Sigmoid colon (tissue), 7 donors: ENCODE measurements around the gene SEPTIN3. TPM values are rescaled to one million over a fixed set of nuclear protein-coding genes. Genes with fewer than 3 reads are reported as not detected.

Experiments used
- DNase-seq: peaks from one replicate; pipeline ENCODE4 v3.0.0-alpha.2; 2019
- H3K27ac ChIP-seq, 4 donors: fragments of 200-600 bp; sonication (generic); one replicate each; pipeline ENCODE4 v1.5.1; 2016 to 2019; ENCODE audit warnings: mild to moderate bottlenecking in 1 of 4
- H3K27me3 ChIP-seq, 3 donors: fragments of 200-600 bp; sonication (generic); one replicate each; pipeline ENCODE4 v1.5.1; 2019; ENCODE audit warnings: mild to moderate bottlenecking in 1 of 3
- H3K36me3 ChIP-seq, 4 donors: fragments of 200-600 bp; sonication (generic); one replicate each; pipeline ENCODE4 v1.5.1; 2016 to 2019
- H3K4me1 ChIP-seq, 4 donors: fragments of 200-600 bp; sonication (generic); one replicate each; pipeline ENCODE4 v1.5.1; 2017 to 2019
- H3K4me3 ChIP-seq, 4 donors: fragments of 200-600 bp; sonication (generic); one replicate each; pipeline ENCODE4 v1.5.1; 2017 to 2019; ENCODE audit warnings: mild to moderate bottlenecking in 2 of 4, moderate library complexity in 1 of 4
- H3K9me3 ChIP-seq, 4 donors: fragments of 200-600 bp in 3 of 4; sonication (generic) in 3 of 4; one replicate each; pipeline versions ENCODE4 v1.5.1 to v1.6.1; 2013 to 2019
- EP300 ChIP-seq, 4 donors: sonication (generic); formaldehyde crosslinking; IDR thresholded peaks; one replicate each; pipeline ENCODE4 v1.6.1; 2017; ENCODE audit warnings: antibody characterized with exemption in 4 of 4
- POLR2A ChIP-seq, 2 donors: fragments of 450-650 bp; IDR thresholded peaks; one replicate each; pipeline ENCODE4 v1.6.1; 2016; ENCODE audit warnings: antibody characterized with exemption in 2 of 2, mild to moderate bottlenecking in 2 of 2, moderate library complexity in 2 of 2
- POLR2AphosphoS5 ChIP-seq, 4 donors: sonication (generic); formaldehyde crosslinking; IDR thresholded peaks; one replicate each; pipeline ENCODE4 v1.6.1; 2017; ENCODE audit warnings: antibody characterized with exemption in 4 of 4
- WGBS, 2 donors: extraction: QIAGEN DNeasy Blood & Tissue Kit; methylation state at CpG; one replicate each; pipeline ENCODE4 v1.1.7; 2013; 5-methylcytosine and 5-hydroxymethylcytosine counted together
- intact Hi-C: fragments of 100-400 bp; cut with DNase I; formaldehyde crosslinking; loops from one replicate; pipeline ENCODE4 v1.15.1; 2023
- polyA plus RNA-seq, 3 donors: library from polyadenylated mRNA; stranded (reverse); fragments of 200-250 nt; gene quantifications; one replicate each; pipeline ENCODE4 v1.2.3, GENCODE V29; 2013
- total RNA-seq, 4 donors: library from RNA; depleted of rRNA; stranded (reverse); fragments of >200 nt; gene quantifications; one replicate each; pipeline ENCODE4 v1.1.0, GENCODE V29; 2016
- TF ChIP-seq, protein P1 (sequence below), 4 experiments: fragments of 450-650 bp in 3 of 4; fragments of 200-600 bp in 1 of 4; IDR thresholded peaks; one replicate each; pipeline ENCODE4 v1.5.1; 2016 to 2019; ENCODE audit warnings: antibody characterized with exemption in 4 of 4, mild to moderate bottlenecking in 3 of 4, moderate library complexity in 2 of 4
- donor health status: healthy with polysubstance abuse.
- donor health status: Bipolar disorder and iron deficiency.
- donor health status: healthy.

SEPTIN3 gene
- total and polyA plus RNA-seq, 7 donors = 0.46 to 1.6 (median 1.1) TPM

DNA sequence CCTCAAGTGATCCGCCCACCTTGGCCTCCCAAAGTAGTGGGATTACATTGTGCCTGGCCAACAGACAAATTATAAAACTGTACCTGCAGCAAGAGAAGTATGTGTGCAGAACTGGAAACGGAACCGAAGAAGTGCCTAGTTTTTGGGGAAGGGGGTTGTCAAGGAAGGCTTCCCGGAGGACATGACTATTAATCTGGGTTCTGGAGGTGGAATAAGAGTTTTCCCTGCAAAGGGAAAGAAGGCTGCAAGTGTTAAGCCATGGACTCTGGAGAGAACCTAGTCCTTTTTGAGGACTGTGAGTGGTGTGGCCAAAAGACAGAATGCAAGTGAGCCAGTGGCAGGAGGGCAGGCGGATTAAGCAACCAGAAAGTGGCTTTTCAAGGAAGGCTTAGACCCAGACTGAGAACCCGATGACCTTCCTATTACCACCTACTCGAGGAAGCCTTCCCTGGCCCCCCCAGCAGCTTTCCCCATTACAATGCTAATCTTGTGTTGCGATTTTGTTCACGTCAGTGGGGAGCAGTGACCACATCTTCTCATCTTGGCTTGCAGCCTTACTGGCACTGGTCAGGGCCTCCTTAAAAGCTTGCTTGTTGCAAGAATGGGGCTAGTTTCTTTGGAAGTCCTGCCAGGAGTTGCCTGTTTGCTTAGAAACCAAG lies 5.7 kb upstream of the SEPTIN3 start:
- TF ChIP-seq, protein P1, sequence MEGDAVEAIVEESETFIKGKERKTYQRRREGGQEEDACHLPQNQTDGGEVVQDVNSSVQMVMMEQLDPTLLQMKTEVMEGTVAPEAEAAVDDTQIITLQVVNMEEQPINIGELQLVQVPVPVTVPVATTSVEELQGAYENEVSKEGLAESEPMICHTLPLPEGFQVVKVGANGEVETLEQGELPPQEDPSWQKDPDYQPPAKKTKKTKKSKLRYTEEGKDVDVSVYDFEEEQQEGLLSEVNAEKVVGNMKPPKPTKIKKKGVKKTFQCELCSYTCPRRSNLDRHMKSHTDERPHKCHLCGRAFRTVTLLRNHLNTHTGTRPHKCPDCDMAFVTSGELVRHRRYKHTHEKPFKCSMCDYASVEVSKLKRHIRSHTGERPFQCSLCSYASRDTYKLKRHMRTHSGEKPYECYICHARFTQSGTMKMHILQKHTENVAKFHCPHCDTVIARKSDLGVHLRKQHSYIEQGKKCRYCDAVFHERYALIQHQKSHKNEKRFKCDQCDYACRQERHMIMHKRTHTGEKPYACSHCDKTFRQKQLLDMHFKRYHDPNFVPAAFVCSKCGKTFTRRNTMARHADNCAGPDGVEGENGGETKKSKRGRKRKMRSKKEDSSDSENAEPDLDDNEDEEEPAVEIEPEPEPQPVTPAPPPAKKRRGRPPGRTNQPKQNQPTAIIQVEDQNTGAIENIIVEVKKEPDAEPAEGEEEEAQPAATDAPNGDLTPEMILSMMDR (IDR thresholded peaks at IDR 0.05) = no peak
- TF ChIP-seq POLR2AphosphoS5 (IDR thresholded peaks at IDR 0.05) (no peak), EP300 (IDR thresholded peaks at IDR 0.05) (no peak), POLR2A (IDR thresholded peaks at IDR 0.05) (no peak)
- 82 to 85% methylated on average over 9 of the region's 9 CpGs for WGBS, 2 donors
- H3K27ac ChIP-seq = no peak overlapping the region
- H3K4me3 ChIP-seq = no peak overlapping the region
- H3K36me3 ChIP-seq = no peaks in the 10 kb centered on the region
- intact Hi-C loops = no loop called here
- H3K27me3 ChIP-seq = no peaks in the 10 kb centered on the region
- H3K4me1 ChIP-seq = peaks cover 0 to 6% (median 0%) of the 10 kb centered on the region in 4 donors
- no peak for DNase-seq
- H3K9me3 ChIP-seq = no peaks in the 10 kb centered on the region

DNA sequence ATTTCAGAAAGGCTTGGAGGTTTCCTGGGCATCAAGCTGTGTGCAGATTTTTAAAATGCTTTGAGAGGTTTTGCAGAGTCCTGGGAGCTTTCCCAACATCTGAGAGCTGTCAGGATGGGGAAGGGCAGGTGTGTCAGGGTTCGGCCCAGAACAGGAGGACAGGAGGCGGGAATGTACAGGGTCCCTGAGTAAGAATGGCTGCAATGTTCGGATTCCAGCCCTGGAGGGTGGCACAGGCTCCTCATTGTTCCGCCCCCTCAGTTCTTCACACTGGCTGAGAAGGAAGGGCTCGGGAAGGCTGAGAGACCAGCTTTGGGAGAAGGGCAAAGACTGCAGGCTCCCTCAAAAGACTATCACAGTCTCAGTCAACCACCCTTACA lies 5.1 kb upstream of the SEPTIN3 start:
- H3K27ac ChIP-seq = no peak overlapping the region
- no peaks in the 10 kb centered on the region for H3K36me3 ChIP-seq
- H3K9me3 ChIP-seq = no peaks in the 10 kb centered on the region
- H3K4me1 ChIP-seq = peaks cover 0 to 6% (median 0%) of the 10 kb centered on the region in 4 donors
- WGBS, 2 donors = 87 to 89% methylated on average over 5 of the region's 5 CpGs
- TF ChIP-seq POLR2A (IDR thresholded peaks at IDR 0.05) (no peak), EP300 (IDR thresholded peaks at IDR 0.05) (no peak), POLR2AphosphoS5 (IDR thresholded peaks at IDR 0.05) (no peak)
- TF ChIP-seq, protein P1 (IDR thresholded peaks at IDR 0.05) = no peak
- peaks cover 0 to 4% (median 4%) of the 10 kb centered on the region in 3 donors for H3K27me3 ChIP-seq
- no peak overlapping the region for H3K4me3 ChIP-seq
- intact Hi-C loops = no loop called here
- DNase-seq = no peak

DNA sequence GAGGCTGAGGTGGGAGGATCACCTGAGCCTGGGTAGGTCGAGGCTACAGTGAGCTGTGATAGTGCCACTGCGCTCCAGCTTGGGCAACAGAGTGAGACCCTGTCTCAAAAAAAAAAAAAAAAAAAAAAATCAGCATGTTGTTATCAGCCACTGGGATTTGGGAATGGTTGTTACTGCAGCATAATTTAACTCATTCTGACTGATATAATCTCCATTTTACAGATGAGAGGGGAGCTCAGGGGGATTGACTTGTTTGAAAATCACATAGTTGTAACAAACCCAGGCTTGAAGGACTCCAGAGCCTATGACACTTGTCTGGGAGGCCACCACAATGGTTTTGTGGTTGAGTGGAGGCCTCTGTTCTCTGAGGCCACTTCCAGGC lies 3.0 kb upstream of the SEPTIN3 start:
- Histone ChIP-seq H3K9me3 (no peaks in the 10 kb centered on the region), H3K27me3 (peaks cover 0 to 14% (median 8%) of the 10 kb centered on the region in 3 donors), H3K4me1 (no peaks in the 10 kb centered on the region), H3K4me3 (no peak overlapping the region), H3K36me3 (no peaks in the 10 kb centered on the region), H3K27ac (no peak overlapping the region)
- intact Hi-C loops = no loop called here
- TF ChIP-seq POLR2AphosphoS5 (IDR thresholded peaks at IDR 0.05) = no peak
- TF ChIP-seq, protein P1 (IDR thresholded peaks at IDR 0.05) = no peak
- TF ChIP-seq POLR2A (IDR thresholded peaks at IDR 0.05) = no peak
- no peak for TF ChIP-seq EP300 (IDR thresholded peaks at IDR 0.05)
- WGBS, 2 donors = 95 to 99% methylated on average over 2 of the region's 2 CpGs
- no peak for DNase-seq

DNA sequence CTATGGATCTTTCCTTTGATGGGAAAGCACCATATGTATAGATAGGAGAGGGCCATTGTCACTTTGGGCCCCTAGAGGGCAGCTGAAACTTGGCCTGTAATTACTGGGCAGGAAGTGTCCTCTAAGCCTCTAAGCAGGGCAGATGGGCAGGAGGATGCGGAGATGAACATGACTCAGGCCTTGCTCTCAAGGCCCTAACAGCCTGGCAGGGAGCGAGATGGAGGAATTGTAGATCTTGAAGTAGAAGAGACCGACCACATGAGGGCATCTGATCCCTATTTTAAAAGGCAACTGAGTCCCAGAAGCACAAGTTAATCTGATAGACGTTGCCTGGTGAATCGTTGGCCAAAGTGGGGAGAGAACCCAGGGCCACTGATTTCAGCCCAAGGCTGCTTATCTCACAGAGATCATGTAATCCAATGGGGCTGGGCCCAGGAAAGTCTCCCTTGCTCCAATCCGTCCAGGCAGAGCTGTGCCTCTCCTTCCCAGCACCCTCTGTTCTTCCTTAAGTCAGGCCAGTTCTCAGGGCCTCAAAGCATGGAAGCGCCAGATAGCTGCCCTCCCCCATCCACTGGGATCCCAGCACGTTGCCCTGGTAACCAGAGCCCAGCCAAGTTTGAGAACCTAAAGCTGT lies 2.5 kb upstream of the SEPTIN3 start:
- WGBS, 2 donors = 42 to 44% methylated on average over 8 of the region's 8 CpGs
- Histone ChIP-seq H3K27me3 (peaks cover 0 to 19% (median 13%) of the 10 kb centered on the region in 3 donors), H3K4me1 (no peaks in the 10 kb centered on the region), H3K36me3 (no peaks in the 10 kb centered on the region), H3K27ac (no peak overlapping the region), H3K9me3 (no peaks in the 10 kb centered on the region), H3K4me3 (no peak overlapping the region)
- intact Hi-C loops = no loop called here
- TF ChIP-seq, protein P1 (IDR thresholded peaks at IDR 0.05) = peak in 1 of 4 experiments; percentile 20
- TF ChIP-seq POLR2AphosphoS5 (IDR thresholded peaks at IDR 0.05) = no peak
- DNase-seq = no peak
